ENCODE data around the gene DCPS.
"Not testable (repeated sequence)": the region's sequence is repeated elsewhere in the genome, so short reads cannot be mapped to it uniquely, and the experiment has no call there.

The DCPS gene

DNA sequence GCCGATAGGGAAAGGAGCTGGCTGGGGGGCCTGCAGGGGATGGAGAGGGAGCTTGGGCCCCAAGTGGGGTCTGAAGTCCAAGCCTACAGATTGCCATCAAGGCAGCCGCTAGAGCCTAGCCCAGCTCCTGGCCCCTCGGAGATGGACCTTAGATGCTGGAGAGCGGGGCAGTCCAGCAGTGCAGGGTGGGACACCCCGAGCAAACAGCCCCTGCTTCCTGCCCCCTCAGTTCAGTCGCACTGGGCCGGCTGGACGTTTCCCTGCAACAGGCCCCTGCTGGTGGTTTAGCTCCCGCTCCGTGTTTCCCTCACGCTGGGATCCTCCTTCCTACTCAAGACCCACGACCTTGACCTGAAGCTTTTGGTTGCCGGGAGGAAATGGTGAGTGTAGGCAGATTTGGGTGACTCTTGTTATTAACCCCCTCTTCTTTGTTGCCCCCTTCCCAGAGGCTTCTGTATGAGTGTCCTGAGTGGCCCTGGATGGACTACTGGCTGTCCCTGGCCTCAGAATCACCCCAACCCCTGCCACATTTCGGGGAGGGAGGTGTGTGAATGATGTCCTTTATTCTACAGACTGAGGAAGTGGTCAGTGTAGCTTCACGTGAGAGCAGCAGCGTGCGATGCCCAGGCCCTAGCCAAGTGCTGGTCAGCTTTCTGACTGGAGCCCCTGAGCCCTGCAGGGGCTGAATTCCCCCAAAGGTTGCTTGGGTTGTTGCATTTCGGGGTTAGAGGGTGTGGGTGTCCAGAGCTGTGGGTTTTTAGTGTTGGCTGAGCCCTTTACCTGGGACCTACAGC, 54.3 kb downstream of the DCPS start:
- H3K36me3 ChIP-seq (ENCODE audit: control insufficient read depth, insufficient read depth, low read length), result peaks cover 2% of the 10 kb centered on the region
- H3K9ac ChIP-seq (ENCODE audit: low read depth, low read length), result no peak overlapping the region
- no peak overlapping the region for H3K4me3 ChIP-seq (ENCODE audit: low read depth, low read length)
- peaks cover 10% of the 10 kb centered on the region for H3K4me1 ChIP-seq (ENCODE audit: control insufficient read depth, insufficient read depth, low read length)
- H3K27me3 ChIP-seq (ENCODE audit: control insufficient read depth, insufficient read depth, low read length), result peaks cover 2% of the 10 kb centered on the region
- no peaks in the 10 kb centered on the region for H3K9me3 ChIP-seq (ENCODE audit: control insufficient read depth, insufficient read depth, low read length)

DNA sequence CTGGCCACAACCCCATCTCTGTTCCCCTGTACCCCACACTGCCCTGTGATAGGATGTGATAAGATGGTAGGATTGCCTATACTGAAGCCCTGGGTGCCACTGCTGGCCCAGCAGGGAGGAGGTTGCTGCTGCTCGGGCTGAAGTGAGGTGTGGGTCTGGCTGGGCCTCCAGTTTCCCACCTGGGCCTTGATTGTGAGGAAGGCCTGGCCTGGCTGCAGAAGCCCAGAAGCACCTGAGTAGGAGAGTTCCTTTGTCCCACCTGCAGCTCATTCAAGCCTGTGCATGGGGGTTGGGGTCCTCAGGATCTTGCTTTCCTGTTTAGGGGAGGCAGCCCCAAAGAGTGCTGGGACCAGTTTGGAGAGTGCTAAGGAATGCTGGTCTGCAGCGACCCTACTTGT, 54.9 kb downstream of the DCPS start:
- peaks cover 2% of the 10 kb centered on the region for H3K27me3 ChIP-seq (ENCODE audit: control insufficient read depth, insufficient read depth, low read length)
- H3K4me3 ChIP-seq (ENCODE audit: low read depth, low read length), result no peak overlapping the region
- no peaks in the 10 kb centered on the region for H3K9me3 ChIP-seq (ENCODE audit: control insufficient read depth, insufficient read depth, low read length)
- no peak overlapping the region for H3K9ac ChIP-seq (ENCODE audit: low read depth, low read length)
- H3K4me1 ChIP-seq (ENCODE audit: control insufficient read depth, insufficient read depth, low read length), result peaks cover 6% of the 10 kb centered on the region
- peaks cover 2% of the 10 kb centered on the region for H3K36me3 ChIP-seq (ENCODE audit: control insufficient read depth, insufficient read depth, low read length)

DNA sequence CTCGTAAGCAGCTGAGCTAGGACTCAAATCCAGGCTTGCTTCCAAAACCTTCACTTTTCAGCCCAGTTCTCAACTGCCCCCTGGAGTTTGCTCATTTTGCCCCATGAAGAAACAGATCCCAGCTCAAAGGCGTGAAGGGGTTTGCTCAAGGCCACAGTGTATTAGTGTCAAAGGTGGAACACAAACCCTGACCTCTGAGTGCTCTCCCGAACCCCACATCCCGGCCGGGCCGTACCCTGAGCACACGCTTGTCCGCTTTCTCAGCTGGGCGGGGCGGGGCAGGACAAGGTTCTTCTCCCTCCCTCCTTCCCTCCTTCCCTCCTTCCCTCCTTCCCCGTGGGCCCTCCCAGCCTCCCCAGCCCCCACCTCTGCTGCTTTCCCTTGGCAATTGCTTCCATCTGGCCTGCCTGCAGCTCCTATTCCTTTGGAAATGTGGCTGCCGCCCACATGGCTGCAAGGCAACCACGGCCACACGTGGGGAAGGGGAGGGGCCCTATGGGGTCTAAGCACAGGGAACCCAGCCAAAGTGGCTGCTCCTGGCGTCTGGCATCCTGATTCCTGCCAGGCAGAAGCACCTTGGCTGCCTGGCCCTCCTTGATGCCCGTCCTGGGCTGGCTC, 55.7 kb downstream of the DCPS start:
- H3K36me3 ChIP-seq (ENCODE audit: control insufficient read depth, insufficient read depth, low read length), result peaks cover 2% of the 10 kb centered on the region
- no peak overlapping the region for H3K9ac ChIP-seq (ENCODE audit: low read depth, low read length)
- peaks cover 4% of the 10 kb centered on the region for H3K4me1 ChIP-seq (ENCODE audit: control insufficient read depth, insufficient read depth, low read length)
- H3K9me3 ChIP-seq (ENCODE audit: control insufficient read depth, insufficient read depth, low read length), result no peaks in the 10 kb centered on the region
- no peak overlapping the region for H3K4me3 ChIP-seq (ENCODE audit: low read depth, low read length)
- H3K27me3 ChIP-seq (ENCODE audit: control insufficient read depth, insufficient read depth, low read length), result peaks cover 2% of the 10 kb centered on the region

DNA sequence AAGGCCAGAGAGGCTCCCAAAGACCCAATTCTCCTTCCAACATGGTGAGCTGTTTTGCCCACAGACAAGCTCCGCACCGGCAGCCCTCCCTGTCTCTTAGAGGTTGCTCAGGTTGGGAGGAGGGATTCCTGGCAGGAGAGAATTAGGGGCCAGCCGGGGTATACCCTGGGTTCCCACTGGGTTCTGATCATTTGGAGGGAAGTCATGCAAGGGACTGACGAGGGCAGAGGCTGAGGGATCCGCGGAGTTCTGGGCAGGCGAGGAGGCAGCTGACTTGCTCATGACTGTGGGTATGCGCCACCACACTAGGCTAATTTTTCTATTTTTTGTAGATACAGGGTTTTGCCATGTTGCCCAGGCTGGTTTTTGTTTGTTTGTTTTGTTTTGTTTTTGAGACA, 56.2 kb downstream of the DCPS start:
- no peak overlapping the region for H3K4me3 ChIP-seq (ENCODE audit: low read depth, low read length)
- H3K9me3 ChIP-seq (ENCODE audit: control insufficient read depth, insufficient read depth, low read length), result no peaks in the 10 kb centered on the region
- H3K4me1 ChIP-seq (ENCODE audit: control insufficient read depth, insufficient read depth, low read length), result peaks cover 4% of the 10 kb centered on the region
- H3K9ac ChIP-seq (ENCODE audit: low read depth, low read length), result no peak overlapping the region
- peaks cover 2% of the 10 kb centered on the region for H3K36me3 ChIP-seq (ENCODE audit: control insufficient read depth, insufficient read depth, low read length)
- H3K27me3 ChIP-seq (ENCODE audit: control insufficient read depth, insufficient read depth, low read length), result peaks cover 2% of the 10 kb centered on the region

DNA sequence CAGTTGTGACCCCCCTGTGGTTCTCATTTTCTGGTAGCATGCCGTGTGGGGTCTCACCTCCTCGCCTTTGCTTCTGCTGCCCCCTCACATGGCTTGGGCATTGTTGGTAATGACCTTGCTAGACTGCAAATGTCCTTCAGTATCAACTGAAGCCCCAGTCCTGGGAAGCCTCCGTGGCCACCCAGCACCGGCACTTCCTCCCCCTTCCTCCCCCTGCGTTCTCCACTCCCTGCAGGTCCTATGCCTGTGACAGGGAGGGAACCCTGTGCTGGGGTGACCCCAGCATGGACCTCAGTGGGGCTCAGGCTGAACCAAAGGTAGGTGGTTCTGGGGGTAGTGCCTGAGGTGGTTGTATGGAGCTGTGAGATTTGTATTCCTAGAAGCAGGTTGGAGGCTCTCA, 57.5 kb downstream of the DCPS start:
- H3K4me3 ChIP-seq (ENCODE audit: low read depth, low read length), result no peak overlapping the region
- peaks cover 4% of the 10 kb centered on the region for H3K4me1 ChIP-seq (ENCODE audit: control insufficient read depth, insufficient read depth, low read length)
- H3K27me3 ChIP-seq (ENCODE audit: control insufficient read depth, insufficient read depth, low read length), result no peaks in the 10 kb centered on the region
- no peak overlapping the region for H3K9ac ChIP-seq (ENCODE audit: low read depth, low read length)
- H3K9me3 ChIP-seq (ENCODE audit: control insufficient read depth, insufficient read depth, low read length), result no peaks in the 10 kb centered on the region
- H3K36me3 ChIP-seq (ENCODE audit: control insufficient read depth, insufficient read depth, low read length), result peaks cover 2% of the 10 kb centered on the region

DNA sequence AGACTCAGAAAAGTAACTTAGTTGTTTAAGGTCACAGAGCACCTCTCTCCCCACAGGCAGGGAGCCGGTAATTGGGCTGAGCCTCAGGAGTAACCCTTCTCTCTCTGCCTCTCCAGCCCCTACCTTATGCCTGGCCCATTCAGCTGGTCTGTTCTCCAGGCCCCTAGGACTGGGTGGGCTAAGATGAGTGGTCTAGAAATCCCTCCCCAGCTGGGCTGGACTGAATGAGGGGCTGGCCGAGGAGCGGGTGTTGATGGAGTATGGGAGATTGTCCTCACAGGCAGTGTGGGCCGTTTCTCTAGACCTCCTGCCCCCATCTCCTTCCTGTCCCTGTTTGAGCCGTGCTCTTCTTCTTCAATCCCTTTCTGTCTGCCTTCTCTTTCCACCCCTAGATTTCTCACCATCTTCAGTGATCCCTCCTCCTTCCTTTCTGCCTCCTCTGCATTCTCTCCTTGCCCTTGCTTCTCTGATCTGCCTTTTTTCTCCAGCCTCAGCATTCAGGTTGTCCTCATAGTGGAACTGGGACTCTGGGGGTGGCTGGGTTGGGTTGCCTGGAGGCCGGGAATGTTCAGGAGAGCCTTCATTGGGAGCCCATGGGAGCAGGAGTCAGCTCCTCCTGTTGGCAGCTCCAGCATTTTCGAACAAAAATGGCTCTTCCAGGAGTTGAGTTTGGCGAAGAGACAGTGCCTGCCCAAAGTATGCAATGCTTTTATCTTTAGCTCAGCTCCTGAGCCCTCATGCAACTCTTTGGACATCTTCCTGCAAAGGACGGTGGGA, 59.2 kb downstream of the DCPS start:
- H3K27me3 ChIP-seq (ENCODE audit: control insufficient read depth, insufficient read depth, low read length), result no peaks in the 10 kb centered on the region
- peaks cover 4% of the 10 kb centered on the region for H3K4me1 ChIP-seq (ENCODE audit: control insufficient read depth, insufficient read depth, low read length)
- no peak overlapping the region for H3K9ac ChIP-seq (ENCODE audit: low read depth, low read length)
- no peak overlapping the region for H3K4me3 ChIP-seq (ENCODE audit: low read depth, low read length)
- H3K9me3 ChIP-seq (ENCODE audit: control insufficient read depth, insufficient read depth, low read length), result no peaks in the 10 kb centered on the region
- H3K36me3 ChIP-seq (ENCODE audit: control insufficient read depth, insufficient read depth, low read length), result peaks cover 2% of the 10 kb centered on the region

DNA sequence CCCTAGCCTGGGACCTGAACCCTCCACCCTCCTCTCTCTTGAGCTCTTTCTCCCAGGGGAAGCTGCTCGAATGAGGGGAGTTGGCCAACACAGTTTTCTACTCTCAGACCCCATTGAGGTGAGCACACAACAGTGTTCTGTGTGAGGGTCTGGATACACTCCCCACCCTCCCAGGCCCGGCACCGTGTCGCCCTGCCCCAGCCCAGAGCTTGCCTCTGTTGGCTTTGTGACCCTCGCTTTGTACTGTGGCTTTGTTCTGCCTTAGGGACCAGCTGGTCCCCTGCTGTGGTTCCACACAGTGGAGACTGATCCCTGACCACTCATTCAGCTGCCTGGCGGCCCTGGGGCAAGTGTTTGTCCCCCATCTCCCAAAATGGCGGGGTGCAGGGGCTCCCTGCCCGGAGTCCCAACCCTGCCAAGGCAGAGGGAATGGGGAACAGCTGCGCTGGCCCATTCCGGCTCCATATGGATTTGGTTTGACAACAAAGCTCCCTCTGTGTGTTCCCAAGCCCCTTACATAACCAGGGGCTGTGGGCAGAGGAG, 59.9 kb downstream of the DCPS start:
- H3K27me3 ChIP-seq (ENCODE audit: control insufficient read depth, insufficient read depth, low read length), result no peaks in the 10 kb centered on the region
- H3K4me3 ChIP-seq (ENCODE audit: low read depth, low read length), result no peak overlapping the region
- H3K9me3 ChIP-seq (ENCODE audit: control insufficient read depth, insufficient read depth, low read length), result no peaks in the 10 kb centered on the region
- peaks cover 4% of the 10 kb centered on the region for H3K4me1 ChIP-seq (ENCODE audit: control insufficient read depth, insufficient read depth, low read length)
- H3K36me3 ChIP-seq (ENCODE audit: control insufficient read depth, insufficient read depth, low read length), result peaks cover under 1% of the 10 kb centered on the region
- peak overlapping the region; percentile 12 for H3K9ac ChIP-seq (ENCODE audit: low read depth, low read length)

DNA sequence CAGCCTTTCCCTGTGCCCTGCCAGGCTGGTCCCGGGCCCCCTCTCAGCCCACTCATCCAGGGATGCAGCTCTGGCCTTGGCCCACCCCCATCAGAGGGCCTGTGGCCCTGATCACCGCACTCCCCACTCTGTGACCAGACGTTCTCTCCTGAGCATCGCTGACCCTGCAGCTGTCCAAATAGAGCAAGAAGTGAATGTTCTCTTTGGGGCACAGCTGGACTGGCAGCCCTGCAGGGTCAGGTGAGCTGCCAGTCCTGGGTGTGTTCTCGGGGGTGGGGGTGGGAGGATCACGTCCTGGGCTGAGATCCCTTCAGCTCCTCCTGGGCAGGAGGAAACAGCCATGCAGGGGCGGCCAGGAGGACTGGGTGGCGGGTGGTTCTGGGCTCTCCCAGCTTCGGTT, 60.9 kb downstream of the DCPS start:
- not testable (repeated sequence) for H3K9ac ChIP-seq (ENCODE audit: low read depth, low read length); H3K9me3 ChIP-seq (ENCODE audit: control insufficient read depth, insufficient read depth, low read length); H3K4me1 ChIP-seq (ENCODE audit: control insufficient read depth, insufficient read depth, low read length); H3K36me3 ChIP-seq (ENCODE audit: control insufficient read depth, insufficient read depth, low read length); H3K27me3 ChIP-seq (ENCODE audit: control insufficient read depth, insufficient read depth, low read length); H3K4me3 ChIP-seq (ENCODE audit: low read depth, low read length)

DNA sequence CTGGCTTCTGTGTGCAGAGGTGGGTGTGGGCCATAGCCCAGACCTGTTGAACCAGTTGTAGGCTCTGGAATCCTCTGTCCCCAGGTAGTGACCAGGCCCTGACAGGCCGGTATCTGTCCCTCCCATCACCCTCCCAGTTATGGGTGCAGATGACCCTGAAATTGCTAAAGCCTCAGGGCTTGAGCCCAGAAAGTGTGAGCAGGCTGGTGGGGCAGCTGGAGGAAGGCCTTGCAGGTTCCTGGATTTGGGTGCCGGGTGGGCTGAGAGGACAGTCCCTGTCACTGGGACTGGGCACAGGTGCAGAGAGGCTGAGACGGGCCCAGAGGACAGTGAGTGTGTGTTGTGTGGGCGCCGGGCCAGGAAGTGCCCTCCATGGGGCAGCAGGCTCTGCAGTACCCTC, 61.6 kb downstream of the DCPS start:
- not testable (repeated sequence) for H3K9ac ChIP-seq (ENCODE audit: low read depth, low read length); H3K27me3 ChIP-seq (ENCODE audit: control insufficient read depth, insufficient read depth, low read length); H3K4me3 ChIP-seq (ENCODE audit: low read depth, low read length); H3K9me3 ChIP-seq (ENCODE audit: control insufficient read depth, insufficient read depth, low read length); H3K36me3 ChIP-seq (ENCODE audit: control insufficient read depth, insufficient read depth, low read length); H3K4me1 ChIP-seq (ENCODE audit: control insufficient read depth, insufficient read depth, low read length)

DNA sequence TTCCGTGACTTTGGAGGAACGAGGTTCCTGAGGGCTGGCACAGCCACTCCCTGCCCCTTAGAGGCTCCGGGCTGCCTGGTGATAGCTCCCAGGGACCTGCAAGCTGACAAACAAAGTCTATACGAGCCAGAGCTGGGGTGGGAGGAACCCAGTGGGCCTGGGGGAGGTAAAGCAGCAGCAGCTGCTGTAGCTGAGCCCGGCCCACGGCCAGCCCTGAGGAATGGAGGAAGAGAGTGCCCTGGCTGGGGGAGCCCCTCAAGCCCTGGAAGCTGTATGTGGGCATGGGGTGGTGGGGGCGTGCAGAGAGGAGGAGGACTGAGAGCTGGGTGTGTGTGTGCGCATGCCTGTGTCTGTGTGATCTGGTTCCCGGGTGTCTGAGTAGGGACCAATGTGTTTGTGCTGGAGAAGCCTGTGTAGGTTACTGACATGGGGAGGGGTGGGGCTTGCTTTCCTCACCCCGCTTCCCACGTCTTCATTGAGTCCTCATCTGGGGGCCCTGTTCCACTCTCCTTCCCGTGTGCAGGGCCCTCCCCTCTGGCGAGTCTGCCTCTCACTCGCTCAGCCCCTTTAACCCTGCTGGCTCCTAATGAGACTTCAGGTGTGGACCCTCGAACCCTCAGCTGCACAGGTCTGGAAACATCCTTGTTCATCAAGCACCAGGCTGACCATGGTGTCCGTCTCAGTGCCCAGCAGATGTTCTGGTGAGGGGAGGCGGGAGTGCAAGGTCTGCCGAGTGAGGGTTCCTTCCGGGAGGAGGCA, 62.4 kb downstream of the DCPS start:
- Histone ChIP-seq H3K4me3 (ENCODE audit: low read depth, low read length) (no peak overlapping the region), H3K9me3 (ENCODE audit: control insufficient read depth, insufficient read depth, low read length) (no peaks in the 10 kb centered on the region), H3K36me3 (ENCODE audit: control insufficient read depth, insufficient read depth, low read length) (no peaks in the 10 kb centered on the region), H3K4me1 (ENCODE audit: control insufficient read depth, insufficient read depth, low read length) (peaks cover 4% of the 10 kb centered on the region), H3K27me3 (ENCODE audit: control insufficient read depth, insufficient read depth, low read length) (no peaks in the 10 kb centered on the region), H3K9ac (ENCODE audit: low read depth, low read length) (no peak overlapping the region)

DNA sequence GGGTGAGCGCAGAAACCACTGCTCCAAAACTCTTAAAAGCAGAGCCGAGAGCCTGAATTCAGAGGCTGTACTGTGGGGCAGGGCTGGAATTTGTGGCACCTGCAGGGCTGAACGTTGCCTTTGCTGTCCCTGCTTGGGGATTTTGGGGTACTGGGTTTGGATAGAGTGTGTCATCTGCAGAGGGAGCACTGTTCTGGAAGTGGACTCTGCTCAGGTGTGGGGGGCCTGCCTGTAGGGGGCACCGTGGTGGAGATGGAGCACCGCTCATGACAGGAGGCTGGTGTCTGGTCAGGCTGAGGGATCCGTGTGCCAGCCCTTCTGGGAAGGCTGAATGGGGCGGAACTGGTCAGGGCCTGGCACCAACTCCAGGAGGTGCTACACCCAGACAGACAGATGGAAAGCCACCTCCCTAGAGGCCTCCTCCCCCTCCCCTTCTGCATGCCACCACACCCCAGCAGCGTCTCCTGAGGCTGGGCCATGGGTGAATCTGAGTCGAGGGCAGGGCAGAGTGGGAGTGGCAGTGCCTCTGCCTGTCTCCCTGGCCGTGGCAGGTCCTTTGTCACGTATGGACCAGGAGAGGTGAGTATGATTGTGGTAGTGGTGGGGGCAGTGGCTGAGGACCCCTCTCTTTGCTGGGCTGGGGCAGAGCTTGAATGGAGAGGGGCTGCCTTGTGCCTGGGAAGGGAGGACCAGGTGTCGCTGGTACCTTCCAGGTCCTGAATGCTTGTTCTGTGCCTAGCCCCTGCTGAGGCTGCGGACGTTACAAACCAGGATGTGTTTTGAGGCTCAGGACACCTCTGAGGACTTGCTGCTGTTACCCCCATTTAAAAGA, 63.2 kb downstream of the DCPS start:
- not testable (repeated sequence) for H3K27me3 ChIP-seq (ENCODE audit: control insufficient read depth, insufficient read depth, low read length); H3K4me3 ChIP-seq (ENCODE audit: low read depth, low read length); H3K4me1 ChIP-seq (ENCODE audit: control insufficient read depth, insufficient read depth, low read length); H3K9ac ChIP-seq (ENCODE audit: low read depth, low read length); H3K9me3 ChIP-seq (ENCODE audit: control insufficient read depth, insufficient read depth, low read length); H3K36me3 ChIP-seq (ENCODE audit: control insufficient read depth, insufficient read depth, low read length)

Measured in iPS-15b (cell line).